Sciatic nerve (tissue), 2 donors: ENCODE measurements around the gene GPR18. TPM values are rescaled to one million over a fixed set of nuclear protein-coding genes. Genes with fewer than 3 reads are reported as not detected.

Experiments used
- ATAC-seq: fragments of 200-7000 bp; cut with Tn5 transposase; one replicate; pipeline ENCODE4 v1.9.1; 2020; ENCODE audit warnings: mild to moderate bottlenecking, moderate library complexity
- DNase-seq: peaks from one replicate; pipeline ENCODE4 v3.0.0-alpha.2; 2020; ENCODE audit warnings: low spot score
- intact Hi-C: fragments of 100-400 bp; cut with DNase I; formaldehyde crosslinking; loops from one replicate; pipeline ENCODE4 v1.14.2; 2022
- total RNA-seq: library from RNA; stranded (reverse); fragmentation: NEBNext Ultra II Directional; extraction: Animal tissue kit (Norgen Biotek cat#: 25700); gene quantifications from one replicate; pipeline ENCODE4 v1.2.1, GENCODE V29; 2021
- donor health status: DM: no; HTN: no; CAD: no.
- donor health status: DM: no; HTN: no; CAD: no.

The GPR18 gene
- not detected for total RNA-seq

- ATAC-seq (no peak), DNase-seq (no peak)
- intact Hi-C loops: no loop called here
Measured at GRCh38 chr13:99258210-99258860, at the start of gene GPR18. Gene GPR18 (minus strand): TSS chr13:99258379. CDS start chr13:99255872, 2,507 bp downstream.

GRCh38 chr13:99307648-99308339 lies 49.6 kb upstream of the GPR18 start:
- ATAC-seq (no peak), DNase-seq (no peak)
- intact Hi-C loops: no loop called here

GRCh38 chr13:99307247-99307646 lies 49.1 kb upstream of the GPR18 start, which contains the start of gene GPR183:
Gene GPR183 (minus strand): TSS chr13:99307399. CDS start chr13:99296145, 11,254 bp downstream.
- ATAC-seq: peak; percentile 75
- DNase-seq: no peak
- intact Hi-C loops: no loop called here

- intact Hi-C loops: no loop called here
- DNase-seq (no peak), ATAC-seq (no peak)
Measured at GRCh38 chr13:99305566-99305965, 47.4 kb upstream of the GPR18 start.

- intact Hi-C loops: no loop called here
Measured at GRCh38 chr13:99305158-99305557, 47.0 kb upstream of the GPR18 start.

GRCh38 chr13:99304541-99304940 lies 46.4 kb upstream of the GPR18 start:
- no peak for DNase-seq
- ATAC-seq: no peak
- intact Hi-C loops: no loop called here

More at GRCh38 chr13:99305158-99305557, 47.0 kb upstream of the GPR18 start:
- no peak for DNase-seq
- ATAC-seq: no peak

- no peak for DNase-seq
Measured at GRCh38 chr13:99303863-99304521, 45.8 kb upstream of the GPR18 start.

GRCh38 chr13:99302637-99303505 lies 44.7 kb upstream of the GPR18 start:
- ATAC-seq (no peak), DNase-seq (no peak)
- intact Hi-C loops: no loop called here

More at GRCh38 chr13:99303863-99304521, 45.8 kb upstream of the GPR18 start:
- intact Hi-C loops: no loop called here
- peak; percentile 53 for ATAC-seq

- intact Hi-C loops: no loop called here
Measured at GRCh38 chr13:99301913-99302636, 43.9 kb upstream of the GPR18 start.

GRCh38 chr13:99301056-99301838 lies 43.1 kb upstream of the GPR18 start:
- intact Hi-C loops: no loop called here
- DNase-seq (no peak), ATAC-seq (no peak)

More at GRCh38 chr13:99301913-99302636, 43.9 kb upstream of the GPR18 start:
- ATAC-seq: no peak
- no peak for DNase-seq

- no peak for ATAC-seq
- intact Hi-C loops: no loop called here
- DNase-seq: no peak
Measured at GRCh38 chr13:99299920-99300341, 41.8 kb upstream of the GPR18 start.

- no peak for ATAC-seq
- intact Hi-C loops: no loop called here
- no peak for DNase-seq
Measured at GRCh38 chr13:99299256-99299919, 41.2 kb upstream of the GPR18 start.

GRCh38 chr13:99298056-99298455 lies 39.9 kb upstream of the GPR18 start:
- DNase-seq (no peak), ATAC-seq (no peak)
- intact Hi-C loops: no loop called here

- no peak for ATAC-seq
- no peak for DNase-seq
- intact Hi-C loops: no loop called here
Measured at GRCh38 chr13:99297331-99297730, 39.2 kb upstream of the GPR18 start.

- no peak for ATAC-seq
- intact Hi-C loops: no loop called here
- DNase-seq: no peak
Measured at GRCh38 chr13:99296398-99296797, 38.2 kb upstream of the GPR18 start.

GRCh38 chr13:99295488-99296252 lies 37.5 kb upstream of the GPR18 start:
- ATAC-seq (no peak), DNase-seq (no peak)
- intact Hi-C loops: no loop called here
